Tibial artery (tissue), 4 donors: Measurements from ENCODE around the gene ZNF407.

Experiments
- DNase-seq, 2 donors: peaks; one replicate each; pipeline ENCODE4 v3.0.0-alpha.2; 2019
- H3K27ac ChIP-seq, 2 donors: fragments of 200-600 bp; sonication (generic) in 1 of 2; 1 replicate in 1 of 2; 2 replicates in 1 of 2; pipeline ENCODE4 v1.5.1; 2018 to 2019; ENCODE audit warnings: mild to moderate bottlenecking in 1 of 2
- H3K27me3 ChIP-seq, 2 donors: fragments of 200-600 bp; sonication (generic) in 1 of 2; one replicate each; pipeline versions ENCODE4 v1.5.1 to v1.6.0; 2016 to 2019
- H3K36me3 ChIP-seq, 3 donors: fragments of 200-600 bp; sonication (generic) in 2 of 3; one replicate each; pipeline ENCODE4 v1.5.1; 2016 to 2019; ENCODE audit warnings: mild to moderate bottlenecking in 2 of 3
- H3K4me1 ChIP-seq, 4 donors: fragments of 200-600 bp; sonication (generic) in 2 of 4; 1 replicate in 3 of 4; 2 replicates in 1 of 4; pipeline ENCODE4 v1.5.1; 2016 to 2019
- H3K4me3 ChIP-seq, 2 donors: fragments of 200-600 bp; sonication (generic) in 1 of 2; 1 replicate in 1 of 2; 2 replicates in 1 of 2; pipeline ENCODE4 v1.5.1; 2018 to 2019; ENCODE audit warnings: mild to moderate bottlenecking in 2 of 2
- H3K9me3 ChIP-seq, 3 donors: fragments of 200-600 bp; sonication (generic) in 1 of 3; one replicate each; pipeline ENCODE4 v1.5.1; 2016 to 2019
- CTCF ChIP-seq, 2 experiments: fragments of 200-600 bp in 1 of 2; fragments of 450-650 bp in 1 of 2; IDR thresholded peaks; one replicate each; pipeline ENCODE4 v1.5.1; 2017 to 2019; ENCODE audit warnings: antibody characterized with exemption in 2 of 2, mild to moderate bottlenecking in 1 of 2, moderate library complexity in 1 of 2
- intact Hi-C: fragments of 100-400 bp; cut with DNase I; formaldehyde crosslinking; loops from one replicate; pipeline ENCODE4 v1.15.0; 2023; ENCODE audit warnings: low total_unique reads

ZNF407 gene

DNA sequence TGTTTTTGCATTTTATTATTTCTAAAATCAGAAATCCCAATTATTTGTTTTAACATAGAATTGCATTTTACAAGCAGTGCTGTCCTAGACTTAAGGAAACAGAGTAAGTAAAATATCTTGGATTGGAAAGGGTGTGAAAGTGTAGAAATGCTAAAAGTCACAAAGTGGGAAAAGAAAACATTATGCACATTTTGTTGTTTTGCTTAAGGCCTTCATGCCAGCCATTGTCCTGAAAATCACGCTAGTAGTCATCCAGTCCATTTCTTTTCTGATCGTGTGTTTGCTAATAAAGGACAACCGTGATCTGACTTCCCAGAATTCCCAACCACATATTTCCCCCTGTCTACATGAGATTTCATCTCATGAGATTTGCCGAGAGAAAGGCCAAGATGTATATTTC, 412.2 kb downstream of the ZNF407 start:
- no peaks in the 10 kb centered on the region for H3K36me3 ChIP-seq
- DNase-seq, result no peak
- H3K4me3 ChIP-seq, result no peak overlapping the region
- peaks cover 0 to 21% (median 9%) of the 10 kb centered on the region in 4 donors for H3K4me1 ChIP-seq
- TF ChIP-seq CTCF (IDR thresholded peaks at IDR 0.05), result no peak
- intact Hi-C loops, result no loop called here
- peak overlapping the region in 1 of 2 donors; percentile 0 for H3K27ac ChIP-seq
- H3K9me3 ChIP-seq, result no peaks in the 10 kb centered on the region
- no peaks in the 10 kb centered on the region for H3K27me3 ChIP-seq

DNA sequence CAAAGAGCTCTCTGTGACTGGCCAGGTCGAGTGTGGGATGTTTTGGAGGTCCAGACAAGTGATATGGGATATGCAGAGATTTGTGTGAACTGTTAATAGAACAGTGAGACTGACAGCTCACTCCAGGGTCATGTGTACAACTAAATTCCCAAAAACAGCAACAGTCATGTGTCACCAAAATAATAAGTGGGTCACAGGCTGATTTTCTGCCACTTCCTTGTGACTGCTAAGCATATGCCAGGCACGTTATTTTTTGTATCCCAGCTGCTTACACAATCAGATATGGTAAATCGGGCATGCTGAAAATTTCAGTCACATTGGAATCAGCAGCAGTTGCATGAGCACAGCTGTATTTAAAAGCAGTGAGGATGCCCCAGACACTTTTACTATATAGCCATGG, 412.6 kb downstream of the ZNF407 start:
- DNase-seq, result no peak
- intact Hi-C loops, result no loop called here
- Histone ChIP-seq H3K9me3 (no peaks in the 10 kb centered on the region), H3K27me3 (no peaks in the 10 kb centered on the region), H3K36me3 (no peaks in the 10 kb centered on the region), H3K4me3 (no peak overlapping the region), H3K4me1 (peaks cover 0 to 21% (median 9%) of the 10 kb centered on the region in 4 donors), H3K27ac (peak overlapping the region; percentile 0 to 41)
- no peak for TF ChIP-seq CTCF (IDR thresholded peaks at IDR 0.05)

DNA sequence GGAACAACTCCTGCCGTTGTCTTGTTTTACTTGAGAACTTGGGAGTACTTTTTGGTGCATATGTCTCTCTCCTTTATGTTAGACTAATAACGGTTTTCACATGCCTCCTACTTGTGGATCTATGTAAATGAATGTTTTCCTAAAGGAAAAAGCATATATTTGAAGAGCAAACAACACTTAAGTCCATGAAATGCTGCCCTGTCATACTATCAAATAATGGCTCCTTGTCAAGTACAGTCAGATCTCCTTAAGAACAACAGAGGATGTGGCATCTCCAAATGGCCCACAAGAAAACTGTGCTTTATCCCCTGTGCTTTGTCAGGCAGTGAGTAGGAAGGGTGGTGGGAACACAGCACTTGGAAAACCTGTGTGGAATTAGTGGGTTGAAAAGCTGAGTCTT, 413.0 kb downstream of the ZNF407 start:
- Histone ChIP-seq H3K4me1 (peaks cover 0 to 21% (median 9%) of the 10 kb centered on the region in 4 donors), H3K9me3 (no peaks in the 10 kb centered on the region), H3K27ac (peak overlapping the region; percentile 0 to 41), H3K36me3 (no peaks in the 10 kb centered on the region), H3K4me3 (no peak overlapping the region), H3K27me3 (no peaks in the 10 kb centered on the region)
- no peak for TF ChIP-seq CTCF (IDR thresholded peaks at IDR 0.05)
- intact Hi-C loops, result no loop called here
- no peak for DNase-seq

- no peak for DNase-seq
- no peaks in the 10 kb centered on the region for H3K27me3 ChIP-seq
- intact Hi-C loops, result no loop called here
- peaks cover 0 to 2% (median 0%) of the 10 kb centered on the region in 4 donors for H3K4me1 ChIP-seq
- H3K36me3 ChIP-seq, result no peaks in the 10 kb centered on the region
- no peaks in the 10 kb centered on the region for H3K9me3 ChIP-seq
- no peak overlapping the region for H3K27ac ChIP-seq
- no peak overlapping the region for H3K4me3 ChIP-seq
- TF ChIP-seq CTCF (IDR thresholded peaks at IDR 0.05), result no peak
These were observed 418.5 kb downstream of the ZNF407 start for GRCh38 chr18:75016025-75016717.

GRCh38 chr18:75023473-75023872, 425.8 kb downstream of the ZNF407 start:
- no peak for DNase-seq
- no peaks in the 10 kb centered on the region for H3K36me3 ChIP-seq
- TF ChIP-seq CTCF (IDR thresholded peaks at IDR 0.05), result no peak
- no peaks in the 10 kb centered on the region for H3K9me3 ChIP-seq
- H3K4me1 ChIP-seq, result no peaks in the 10 kb centered on the region
- no peak overlapping the region for H3K27ac ChIP-seq
- H3K27me3 ChIP-seq, result no peaks in the 10 kb centered on the region
- intact Hi-C loops, result no loop called here
- H3K4me3 ChIP-seq, result no peak overlapping the region
